GM23248 (cell line): Measurements from ENCODE around the gene ATP2B2.

Experiments used
- EZH2 ChIP-seq: fragments of 200-600 bp; sonication (generic); IDR thresholded peaks from 2 replicates; pipeline ENCODE4 v1.6.1; 2018; ENCODE audit warnings: antibody characterized with exemption, mild to moderate bottlenecking; ENCODE audit not compliant: insufficient read depth, poor library complexity, severe bottlenecking
- EZH2phosphoT487 ChIP-seq: fragments of 200-600 bp; sonication (generic); IDR thresholded peaks from 2 replicates; pipeline ENCODE4 v1.6.1; 2018; ENCODE audit warnings: antibody characterized with exemption, moderate library complexity, mild to moderate bottlenecking, low read depth; ENCODE audit not compliant: insufficient read depth

DNA sequence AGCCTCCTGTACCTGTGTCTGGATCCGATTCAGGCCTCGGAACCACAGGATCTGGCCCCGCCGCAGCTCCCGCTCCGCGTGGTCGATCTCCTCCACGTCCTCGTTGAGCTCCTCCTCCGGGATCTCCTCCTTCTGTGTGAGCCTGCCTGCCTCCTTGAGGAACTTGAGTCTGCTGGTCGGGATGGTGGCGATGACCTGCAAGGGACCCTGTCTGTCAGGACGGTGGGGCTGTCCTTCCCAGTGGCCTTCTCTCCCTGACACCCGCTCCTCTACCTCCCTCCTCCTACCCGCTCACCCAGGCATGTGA is 167.3 kb downstream of the ATP2B2 start:
- no peak for TF ChIP-seq EZH2phosphoT487
- no peak for TF ChIP-seq EZH2
